Lower lobe of right lung (tissue), 2 donors: ENCODE results near the gene LINC00305. TPM values are rescaled to one million over a fixed set of nuclear protein-coding genes. Genes with fewer than 3 reads are reported as not detected.

Experiments
- ATAC-seq, 2 donors: fragments of 200-7000 bp; cut with Tn5 transposase; one replicate each; pipeline ENCODE4 v1.9.1; 2020 to 2022; ENCODE audit warnings: mild to moderate bottlenecking in 2 of 2, moderate library complexity in 2 of 2
- DNase-seq: peaks from one replicate; pipeline ENCODE4 v3.0.0-alpha.2; 2020
- H3K27ac ChIP-seq: fragments of 200-600 bp; one replicate; pipeline ENCODE4 v1.8.0; 2022
- H3K27me3 ChIP-seq: fragments of 200-600 bp; one replicate; pipeline ENCODE4 v1.8.0; 2022; ENCODE audit warnings: low read depth
- H3K36me3 ChIP-seq: fragments of 200-600 bp; one replicate; pipeline ENCODE4 v1.8.0; 2022; ENCODE audit warnings: mild to moderate bottlenecking
- H3K4me1 ChIP-seq: fragments of 200-600 bp; one replicate; pipeline ENCODE4 v1.8.0; 2022
- H3K4me3 ChIP-seq: fragments of 200-600 bp; one replicate; pipeline ENCODE4 v1.8.0; 2022; ENCODE audit warnings: mild to moderate bottlenecking
- H3K9me3 ChIP-seq: fragments of 200-600 bp; one replicate; pipeline ENCODE4 v1.8.0; 2022
- CTCF ChIP-seq: fragments of 200-600 bp; IDR thresholded peaks from one replicate; pipeline ENCODE4 v1.8.0; 2022; ENCODE audit warnings: antibody characterized with exemption, mild to moderate bottlenecking
- intact Hi-C: fragments of 100-400 bp; cut with DNase I; formaldehyde crosslinking; loops from one replicate; pipeline ENCODE4 v1.11.0; 2022
- total RNA-seq: library from RNA; stranded (reverse); fragmentation: NEBNext Ultra II Directional; extraction: Animal tissue kit (Norgen Biotek cat#: 25700); gene quantifications from one replicate; pipeline ENCODE4 v1.2.1, GENCODE V29; 2021
- donor health status: DM: no; HTN: yes; CAD: no; lungs with severe emphysema.

The LINC00305 gene
- total RNA-seq, 1 donor from 2014 or later = not detected

- no peaks in the 10 kb centered on the region for H3K9me3 ChIP-seq
- H3K36me3 ChIP-seq = no peaks in the 10 kb centered on the region
- TF ChIP-seq CTCF = no peak
- DNase-seq = no peak
- H3K27ac ChIP-seq = no peak overlapping the region
- no peak overlapping the region for H3K4me3 ChIP-seq
- H3K27me3 ChIP-seq = no peaks in the 10 kb centered on the region
- H3K4me1 ChIP-seq = no peaks in the 10 kb centered on the region
- no peak for ATAC-seq
- intact Hi-C loops = no loop called here
Observed at GRCh38 chr18:64118406-64118805, 30.5 kb downstream of the LINC00305 start.

- Histone ChIP-seq H3K4me3 (no peak overlapping the region), H3K36me3 (no peaks in the 10 kb centered on the region), H3K27me3 (no peaks in the 10 kb centered on the region), H3K4me1 (no peaks in the 10 kb centered on the region), H3K27ac (no peak overlapping the region), H3K9me3 (no peaks in the 10 kb centered on the region)
- TF ChIP-seq CTCF = no peak
- no peak for DNase-seq
- no peak for ATAC-seq
- intact Hi-C loops = no loop called here
Observed at GRCh38 chr18:64116571-64117175, 32.2 kb downstream of the LINC00305 start.

GRCh38 chr18:64115881-64116280 lies 33.0 kb downstream of the LINC00305 start:
- intact Hi-C loops = no loop called here
- H3K36me3 ChIP-seq = no peaks in the 10 kb centered on the region
- no peaks in the 10 kb centered on the region for H3K9me3 ChIP-seq
- H3K4me3 ChIP-seq = no peak overlapping the region
- ATAC-seq (no peak), DNase-seq (no peak)
- H3K27ac ChIP-seq = no peak overlapping the region
- no peaks in the 10 kb centered on the region for H3K4me1 ChIP-seq
- TF ChIP-seq CTCF = no peak
- H3K27me3 ChIP-seq = no peaks in the 10 kb centered on the region

GRCh38 chr18:64111950-64112349 lies 36.9 kb downstream of the LINC00305 start:
- Histone ChIP-seq H3K4me1 (no peaks in the 10 kb centered on the region), H3K27ac (no peak overlapping the region), H3K27me3 (no peaks in the 10 kb centered on the region), H3K36me3 (no peaks in the 10 kb centered on the region), H3K4me3 (no peak overlapping the region), H3K9me3 (no peaks in the 10 kb centered on the region)
- TF ChIP-seq CTCF = no peak
- intact Hi-C loops = no loop called here
- DNase-seq (no peak), ATAC-seq (no peak)

GRCh38 chr18:64110692-64111480 lies 38.0 kb downstream of the LINC00305 start:
- H3K9me3 ChIP-seq = no peaks in the 10 kb centered on the region
- no peak for DNase-seq
- no peak overlapping the region for H3K4me3 ChIP-seq
- intact Hi-C loops = no loop called here
- H3K27me3 ChIP-seq = no peaks in the 10 kb centered on the region
- TF ChIP-seq CTCF = no peak
- no peaks in the 10 kb centered on the region for H3K4me1 ChIP-seq
- H3K36me3 ChIP-seq = no peaks in the 10 kb centered on the region
- no peak overlapping the region for H3K27ac ChIP-seq
- ATAC-seq = no peak
